Stimulated activated CD8-positive, alpha-beta memory T cell treated with anti-CD3 and anti-CD28 coated beads, Interleukin-7, amount 100 ng/mL, for 4 hours (primary cell): ENCODE measurements around the gene OR51A7.
"Not testable (repeated sequence)": the region's sequence is repeated elsewhere in the genome, so short reads cannot be mapped to it uniquely, and the experiment has no call there.

ENCODE experiments used
- DNase-seq, 2 donors: peaks; one replicate each; pipeline ENCODE4 v3.0.0-alpha.2; 2020; ENCODE audit warnings: low read depth in 2 of 2

Gene OR51A7, protein sequence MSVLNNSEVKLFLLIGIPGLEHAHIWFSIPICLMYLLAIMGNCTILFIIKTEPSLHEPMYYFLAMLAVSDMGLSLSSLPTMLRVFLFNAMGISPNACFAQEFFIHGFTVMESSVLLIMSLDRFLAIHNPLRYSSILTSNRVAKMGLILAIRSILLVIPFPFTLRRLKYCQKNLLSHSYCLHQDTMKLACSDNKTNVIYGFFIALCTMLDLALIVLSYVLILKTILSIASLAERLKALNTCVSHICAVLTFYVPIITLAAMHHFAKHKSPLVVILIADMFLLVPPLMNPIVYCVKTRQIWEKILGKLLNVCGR

DNA sequence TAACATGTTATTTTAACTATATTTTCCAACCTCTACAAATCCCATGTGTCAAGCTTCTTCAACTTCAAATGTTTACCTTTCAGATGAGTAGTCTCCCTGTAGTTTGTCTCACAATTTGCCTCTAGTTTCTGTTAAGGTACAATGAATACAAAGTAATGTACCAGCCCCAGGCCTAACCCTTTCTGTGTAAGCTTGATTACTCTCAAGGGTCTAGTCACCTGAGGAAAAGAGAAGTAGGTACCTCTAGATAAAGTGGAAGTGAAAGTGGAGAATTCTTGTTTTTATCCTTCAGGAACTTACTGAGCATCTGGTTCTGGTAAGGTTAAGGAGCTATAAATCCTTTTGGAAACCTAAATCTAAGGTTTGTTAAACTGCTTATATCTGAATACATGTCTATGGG is at the start of gene OR51A7:
Gene OR51A7 (plus strand): TSS at position 300 of the 400 bp plus-strand sequence. CDS start 3,587 bp downstream, outside the sequence.
- DNase-seq, result no peak

DNA sequence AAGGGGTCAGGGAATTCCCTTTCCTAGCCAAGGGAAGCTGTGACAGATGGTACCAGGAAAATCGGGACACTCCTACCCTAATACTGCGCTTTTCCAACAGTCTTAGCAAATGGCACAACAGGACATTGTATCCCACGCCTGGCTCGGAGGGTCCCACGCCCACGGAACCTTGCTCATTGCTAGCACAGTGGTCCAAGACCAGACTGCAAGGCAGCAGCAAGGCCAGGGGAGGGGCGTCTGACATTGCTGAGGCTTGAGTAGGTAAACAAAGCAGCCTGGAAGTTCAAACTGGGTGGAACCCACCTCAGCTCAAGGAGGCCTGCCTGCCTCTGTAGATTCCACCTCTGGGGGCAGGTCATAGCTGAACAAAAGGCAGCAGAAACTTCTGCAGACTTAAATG is 49.3 kb upstream of the OR51A7 start:
- DNase-seq, result not testable (repeated sequence)

DNA sequence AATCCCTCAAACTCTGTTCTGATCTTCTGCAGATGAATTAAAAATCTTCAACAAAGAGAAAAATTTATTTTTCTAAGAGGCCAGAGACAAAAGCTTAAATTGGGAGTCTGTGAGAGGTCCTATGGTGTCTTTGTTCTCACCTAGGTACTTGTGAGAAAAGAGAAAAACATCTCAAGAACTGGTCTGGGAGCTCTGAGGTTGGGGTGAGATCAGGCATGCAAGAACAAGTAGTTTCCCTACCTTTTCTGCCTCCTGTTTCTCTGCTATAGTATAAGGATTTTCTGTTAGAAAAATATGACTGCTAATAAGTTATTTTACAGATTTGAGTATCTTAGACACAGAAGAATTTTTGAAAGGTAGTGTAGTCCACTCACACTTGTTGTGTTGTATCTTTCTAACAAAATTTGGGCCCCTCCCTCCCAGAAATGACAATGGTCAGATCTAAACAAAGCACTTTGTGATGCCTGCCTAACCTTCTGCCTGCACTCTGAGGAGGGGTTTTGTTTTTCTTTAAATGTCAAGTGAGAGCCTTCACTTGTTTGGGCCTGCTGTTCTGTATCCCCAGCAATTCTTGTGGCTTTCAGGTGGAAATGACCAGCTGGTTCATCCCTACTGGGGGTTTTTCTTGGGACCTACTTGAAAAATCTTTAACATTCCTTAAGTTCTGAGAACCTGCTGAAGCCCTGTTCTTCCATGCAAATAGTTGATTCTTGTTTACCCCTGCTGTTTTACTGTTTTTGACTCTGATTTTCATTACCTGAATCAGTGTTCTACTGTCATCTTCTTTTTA is 40.9 kb upstream of the OR51A7 start:
- no peak for DNase-seq

DNA sequence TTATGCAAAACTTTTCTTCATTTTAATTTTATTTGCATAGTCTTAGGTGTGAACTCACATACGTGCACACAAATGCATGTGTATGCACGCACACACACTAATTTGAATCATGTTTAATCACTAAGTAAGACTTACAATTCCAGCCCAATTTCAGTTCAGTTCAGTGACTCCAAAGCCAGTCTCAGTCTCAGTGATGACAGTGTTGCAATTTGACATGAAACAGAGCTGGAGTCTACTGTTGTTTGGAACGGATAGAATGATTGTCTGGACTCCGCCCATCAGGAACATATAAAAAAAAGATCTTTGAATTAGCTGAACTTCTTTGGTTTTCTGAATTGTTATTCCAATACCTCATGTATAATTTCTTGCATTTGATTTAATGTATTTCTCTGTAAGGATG is 39.7 kb upstream of the OR51A7 start:
- DNase-seq, result no peak

DNA sequence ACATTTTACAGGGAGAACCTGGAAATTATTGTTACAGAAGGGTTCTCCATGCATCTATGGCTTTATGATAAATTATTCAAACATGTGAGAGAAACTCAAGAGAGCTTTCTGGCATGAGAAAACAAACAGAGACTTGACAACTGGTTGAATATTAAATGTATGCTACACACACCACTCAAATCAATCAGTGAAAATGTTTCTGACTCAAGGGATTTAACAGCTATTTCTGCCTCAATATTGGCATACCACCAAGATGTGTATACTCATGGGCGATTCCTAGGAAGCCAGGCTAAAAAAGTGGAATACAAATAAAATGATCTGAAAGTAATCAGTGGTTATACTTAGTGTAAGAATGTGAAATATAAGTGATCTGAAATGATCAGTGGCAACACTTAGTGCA is 37.7 kb upstream of the OR51A7 start:
- no peak for DNase-seq

DNA sequence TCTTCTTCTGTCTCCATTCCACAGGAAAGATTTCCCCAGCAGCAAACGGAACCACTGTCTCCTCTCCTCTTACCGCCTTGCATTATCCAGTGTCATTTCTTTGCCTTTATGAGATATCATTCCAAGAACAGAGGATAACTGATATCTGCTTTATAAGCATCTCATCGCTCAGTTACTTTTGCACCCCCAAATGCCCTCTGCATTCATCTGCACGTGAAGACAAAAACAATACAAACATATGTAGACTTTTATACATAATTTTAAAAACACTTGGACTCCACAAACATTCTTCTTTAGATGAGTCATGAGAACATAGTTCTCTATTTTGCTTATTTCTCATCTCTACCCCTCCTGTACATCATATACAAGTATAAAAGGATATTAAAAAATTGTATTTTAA is 22.4 kb upstream of the OR51A7 start:
- no peak for DNase-seq

DNA sequence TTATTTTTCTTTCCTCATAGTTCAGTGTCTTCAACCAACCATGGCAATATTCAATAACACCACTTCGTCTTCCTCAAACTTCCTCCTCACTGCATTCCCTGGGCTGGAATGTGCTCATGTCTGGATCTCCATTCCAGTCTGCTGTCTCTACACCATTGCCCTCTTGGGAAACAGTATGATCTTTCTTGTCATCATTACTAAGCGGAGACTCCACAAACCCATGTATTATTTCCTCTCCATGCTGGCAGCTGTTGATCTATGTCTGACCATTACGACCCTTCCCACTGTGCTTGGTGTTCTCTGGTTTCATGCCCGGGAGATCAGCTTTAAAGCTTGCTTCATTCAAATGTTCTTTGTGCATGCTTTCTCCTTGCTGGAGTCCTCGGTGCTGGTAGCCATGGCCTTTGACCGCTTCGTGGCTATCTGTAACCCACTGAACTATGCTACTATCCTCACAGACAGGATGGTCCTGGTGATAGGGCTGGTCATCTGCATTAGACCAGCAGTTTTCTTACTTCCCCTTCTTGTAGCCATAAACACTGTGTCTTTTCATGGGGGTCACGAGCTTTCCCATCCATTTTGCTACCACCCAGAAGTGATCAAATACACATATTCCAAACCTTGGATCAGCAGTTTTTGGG is 21.6 kb upstream of the OR51A7 start, which contains the start of gene OR51T1:
Gene OR51T1 (plus strand): TSS at position 41 of the 641 bp plus-strand sequence. CDS start 0 bp downstream, at position 41.
- DNase-seq, result no peak

DNA sequence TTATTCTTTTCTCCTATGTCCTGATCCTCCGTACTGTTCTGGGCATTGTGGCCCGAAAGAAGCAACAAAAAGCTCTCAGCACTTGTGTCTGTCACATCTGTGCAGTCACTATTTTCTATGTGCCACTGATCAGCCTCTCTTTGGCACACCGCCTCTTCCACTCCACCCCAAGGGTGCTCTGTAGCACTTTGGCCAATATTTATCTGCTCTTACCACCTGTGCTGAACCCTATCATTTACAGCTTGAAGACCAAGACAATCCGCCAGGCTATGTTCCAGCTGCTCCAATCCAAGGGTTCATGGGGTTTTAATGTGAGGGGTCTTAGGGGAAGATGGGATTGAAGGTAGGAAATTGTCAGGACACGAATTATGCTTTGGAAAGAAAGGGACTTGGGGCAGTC is 21.0 kb upstream of the OR51A7 start:
- DNase-seq, result no peak

DNA sequence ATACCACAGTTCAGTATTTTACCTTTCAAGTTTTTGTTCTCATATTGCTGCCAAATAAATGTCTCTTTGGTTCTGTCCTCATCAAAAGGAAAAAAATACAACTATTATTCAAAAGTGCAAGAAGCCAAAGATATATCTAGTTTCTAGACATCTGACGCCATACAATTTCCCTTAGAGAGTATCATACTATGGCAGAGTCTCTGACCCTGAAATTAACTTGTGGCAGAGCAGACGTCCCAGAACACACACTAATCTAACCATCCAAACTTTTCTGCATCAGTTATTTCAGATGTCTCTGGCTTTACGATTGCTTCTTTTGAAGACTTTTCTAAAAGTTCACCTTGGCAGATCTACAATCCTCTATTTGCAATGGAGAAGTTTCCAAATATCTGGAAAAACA is 19.2 kb upstream of the OR51A7 start:
- no peak for DNase-seq

DNA sequence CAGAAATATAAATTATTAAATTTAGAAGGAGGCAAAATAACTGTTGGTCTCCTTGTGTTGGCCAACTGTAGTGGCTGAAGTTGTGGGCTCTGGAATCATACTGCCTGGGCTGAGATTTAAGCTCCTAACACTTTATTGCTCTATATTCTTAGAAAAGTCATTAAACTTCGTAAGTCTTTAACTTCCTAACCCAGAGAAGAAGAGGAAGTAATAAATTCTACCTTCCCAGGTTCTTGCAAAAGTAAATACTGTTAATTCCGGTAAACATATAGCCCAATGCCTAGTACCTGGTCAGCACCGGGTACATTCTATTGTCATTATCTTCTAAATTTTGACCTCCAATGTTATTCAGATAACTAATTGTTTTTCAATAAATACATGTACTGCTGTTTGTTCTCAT is 17.4 kb upstream of the OR51A7 start:
- DNase-seq, result no peak

DNA sequence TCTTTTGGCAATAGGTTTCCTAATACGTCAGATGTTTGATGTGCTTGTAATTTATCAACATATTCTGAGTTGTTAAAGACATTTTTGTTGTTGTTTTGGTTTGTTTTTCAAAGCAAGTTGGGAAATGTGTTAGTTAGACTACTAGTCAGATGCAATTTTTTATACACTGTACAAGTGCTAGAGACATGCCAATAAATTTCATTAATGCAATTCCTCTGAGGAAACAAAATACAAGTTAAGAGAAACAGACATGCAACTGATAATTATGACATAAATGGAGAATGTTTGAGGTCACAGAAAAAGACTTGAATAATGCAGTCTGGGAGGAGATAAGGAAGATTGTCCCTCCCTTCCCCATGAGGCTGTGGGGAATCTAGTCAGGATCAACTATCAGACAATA is 16.0 kb upstream of the OR51A7 start:
- no peak for DNase-seq

DNA sequence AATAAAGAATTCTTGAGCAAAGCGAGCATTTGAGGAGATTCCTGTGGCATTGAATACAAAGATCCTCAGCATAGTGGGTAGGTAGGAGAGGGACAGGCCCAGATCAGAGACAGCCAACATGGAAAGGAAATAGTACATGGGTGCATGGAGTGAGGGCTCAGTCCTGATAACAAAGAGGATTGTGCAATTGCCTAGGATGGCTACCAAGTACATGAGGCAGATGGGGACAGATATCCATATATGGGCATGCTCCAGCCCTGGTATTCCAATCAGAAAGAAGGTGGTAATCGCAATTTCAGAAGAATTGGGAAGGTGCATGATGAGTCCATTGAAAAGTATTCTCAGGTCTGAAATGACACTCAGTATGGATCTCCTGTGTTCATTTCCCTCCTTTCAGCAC is 13.3 kb upstream of the OR51A7 start:
- no peak for DNase-seq

DNA sequence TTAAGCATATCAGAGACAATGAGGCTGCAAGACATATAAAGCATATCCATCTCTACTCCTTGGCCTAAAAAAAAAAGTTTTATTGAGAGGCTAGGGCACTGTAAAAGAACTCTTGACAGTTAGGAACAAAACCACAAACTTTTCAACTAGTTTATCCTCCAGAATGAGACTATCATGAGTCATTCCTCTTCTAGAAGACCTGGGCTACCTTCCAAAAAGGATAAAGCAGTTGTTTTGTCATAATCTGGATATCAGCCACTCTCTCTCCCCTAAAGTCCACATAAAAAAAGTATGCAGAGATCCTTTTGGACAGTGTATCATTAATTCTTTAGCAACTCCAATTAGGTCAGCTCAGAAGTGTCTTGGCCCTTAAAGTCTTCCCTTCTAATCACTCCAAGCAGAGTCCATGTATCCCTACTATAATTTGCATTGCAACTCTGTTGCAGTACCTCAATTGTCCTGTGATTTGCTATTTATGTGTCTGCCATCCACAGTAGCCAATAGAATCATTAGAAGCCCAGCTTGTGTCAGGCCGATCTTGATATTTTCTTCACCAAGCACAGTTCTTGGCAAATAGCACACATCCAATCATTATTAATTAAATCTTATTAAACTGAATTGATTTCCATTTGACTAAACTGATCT is 11.5 kb upstream of the OR51A7 start:
- no peak for DNase-seq

DNA sequence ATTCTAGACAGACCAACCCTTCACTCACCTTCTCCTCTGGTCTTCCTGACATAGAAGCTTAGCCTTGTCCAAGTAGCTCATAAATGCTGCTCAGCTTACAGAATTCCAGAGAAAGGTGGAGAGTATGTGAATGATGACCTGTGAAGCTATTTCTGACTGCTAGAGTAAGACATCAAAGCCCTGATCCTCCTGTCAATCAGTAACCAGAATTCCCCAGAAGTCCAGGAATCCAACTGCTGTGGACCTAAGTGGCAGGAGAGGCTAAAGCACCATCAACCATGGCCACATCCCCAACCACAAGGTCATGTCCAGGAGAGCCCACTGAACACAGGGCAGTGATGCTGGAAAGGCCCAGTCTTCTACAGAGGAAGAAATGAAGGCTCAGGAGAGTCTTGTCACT is 13.0 kb downstream of the OR51A7 start:
- DNase-seq, result no peak

DNA sequence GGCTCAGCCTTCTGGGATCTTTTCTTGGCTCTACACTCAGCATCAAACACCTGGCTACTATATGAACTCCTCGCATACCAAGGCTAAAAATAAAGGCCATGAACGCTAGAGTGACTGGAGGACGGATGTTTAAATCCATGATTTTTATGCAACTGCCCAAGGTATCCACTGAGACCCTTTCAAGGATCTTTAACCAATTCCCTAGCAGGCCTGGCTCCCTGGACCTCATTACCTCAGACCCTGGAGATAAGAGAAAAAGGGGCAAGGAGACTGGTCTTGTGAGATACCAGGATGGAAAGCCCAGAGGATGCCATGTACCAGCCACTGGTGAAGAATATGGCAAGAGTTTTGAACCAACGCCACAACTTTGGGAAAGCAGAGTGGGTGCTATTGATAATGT is 15.7 kb downstream of the OR51A7 start, which contains the start of gene OR51G2:
Gene OR51G2 (minus strand): TSS at position 101 of the 400 bp plus-strand sequence. CDS start 3,687 bp downstream, outside the sequence.
- no peak for DNase-seq

DNA sequence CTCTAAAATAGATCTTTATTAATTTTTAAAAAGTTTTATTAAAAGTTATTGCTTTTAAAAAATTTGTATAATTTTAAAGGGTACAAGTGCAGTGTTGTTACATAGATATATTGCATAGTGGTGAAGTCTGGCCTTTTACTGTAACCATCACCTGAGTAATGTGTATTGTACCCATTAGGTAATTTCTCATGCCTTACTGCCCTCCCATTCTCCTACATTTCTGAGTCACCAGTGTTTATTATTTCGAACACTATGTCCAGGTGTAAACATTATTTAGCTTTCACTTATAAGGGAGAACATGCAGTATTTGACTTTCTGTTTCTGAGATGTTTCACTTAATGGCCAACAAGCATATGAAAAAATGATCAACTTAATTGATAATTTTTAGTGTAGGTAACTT is 18.2 kb downstream of the OR51A7 start:
- no peak for DNase-seq

DNA sequence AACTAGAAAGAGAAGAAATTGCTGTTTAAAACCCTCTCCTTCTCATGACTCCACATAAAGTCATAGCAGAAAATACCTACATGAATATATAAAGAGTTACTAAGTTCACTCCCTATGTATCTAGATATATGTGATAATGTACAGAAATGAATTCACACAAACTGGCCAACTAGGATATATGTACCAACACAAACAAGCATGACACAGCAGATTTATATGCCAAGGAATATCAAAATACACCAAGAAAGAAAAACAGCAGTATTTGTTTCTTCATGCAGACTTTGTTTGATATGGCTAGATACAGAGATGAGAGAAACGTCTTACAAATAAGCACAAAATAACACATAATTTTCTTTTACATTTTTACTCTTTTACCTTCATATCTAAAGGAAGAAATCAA is 18.7 kb downstream of the OR51A7 start:
- no peak for DNase-seq

DNA sequence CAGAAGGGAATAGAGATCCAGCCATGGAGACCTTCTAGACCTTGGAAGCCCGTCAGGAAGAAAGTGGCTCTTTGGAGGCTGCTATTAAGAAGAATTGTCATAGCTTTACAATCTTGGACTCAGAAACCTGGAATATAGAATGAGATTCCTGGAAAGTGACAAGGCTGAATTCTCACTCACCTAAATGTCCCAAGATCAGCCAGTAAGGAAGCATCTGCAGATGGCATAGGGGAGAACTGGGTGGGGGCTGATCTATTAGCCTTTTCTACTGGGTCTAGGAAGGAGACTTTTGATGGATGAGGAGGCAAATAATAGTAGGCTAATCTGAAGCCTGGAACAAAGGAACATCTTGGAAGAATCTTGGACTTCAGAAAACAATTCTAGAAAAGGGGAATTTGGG is 20.7 kb downstream of the OR51A7 start, which contains the start of gene OR51G1:
Gene OR51G1 (minus strand): TSS at position 101 of the 400 bp plus-strand sequence. CDS start 0 bp downstream, at position 101.
- DNase-seq, result no peak

DNA sequence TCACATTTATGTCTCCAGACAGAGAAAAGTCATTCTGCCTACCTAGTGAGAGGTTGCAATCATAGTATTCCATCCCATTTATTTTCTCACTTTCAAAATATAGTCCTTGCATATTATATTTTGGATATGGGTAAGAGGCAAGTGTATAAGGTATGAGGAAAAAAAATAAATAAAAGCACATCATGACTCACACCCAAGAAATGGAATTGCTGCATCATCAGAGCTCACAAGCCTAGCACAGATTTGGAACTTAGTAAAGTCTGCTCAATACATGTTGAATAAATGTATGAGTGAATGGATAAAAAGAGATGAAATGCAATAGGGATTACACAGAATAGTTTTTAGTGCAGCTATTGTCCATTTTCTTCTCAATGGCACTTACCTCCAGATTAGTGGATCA is 23.0 kb downstream of the OR51A7 start:
- DNase-seq, result no peak

DNA sequence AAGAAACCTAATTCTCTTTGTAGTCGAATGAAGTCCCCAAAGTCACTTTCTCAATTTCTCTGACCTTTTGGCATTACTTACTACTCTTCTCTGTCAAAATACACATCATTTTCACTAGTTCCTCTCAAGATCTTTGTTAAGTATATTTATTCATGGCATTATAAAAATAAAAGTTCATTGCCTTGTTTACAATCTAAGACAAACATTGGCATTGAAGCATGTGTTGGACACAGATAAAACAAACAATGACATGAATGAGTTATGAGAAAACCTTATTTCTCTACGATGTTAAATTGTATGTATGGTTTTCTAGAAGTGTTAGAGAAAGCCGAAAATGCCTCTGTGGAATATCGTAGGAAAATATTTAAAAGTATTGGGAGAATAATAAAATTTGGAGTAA is 29.2 kb downstream of the OR51A7 start:
- no peak for DNase-seq

DNA sequence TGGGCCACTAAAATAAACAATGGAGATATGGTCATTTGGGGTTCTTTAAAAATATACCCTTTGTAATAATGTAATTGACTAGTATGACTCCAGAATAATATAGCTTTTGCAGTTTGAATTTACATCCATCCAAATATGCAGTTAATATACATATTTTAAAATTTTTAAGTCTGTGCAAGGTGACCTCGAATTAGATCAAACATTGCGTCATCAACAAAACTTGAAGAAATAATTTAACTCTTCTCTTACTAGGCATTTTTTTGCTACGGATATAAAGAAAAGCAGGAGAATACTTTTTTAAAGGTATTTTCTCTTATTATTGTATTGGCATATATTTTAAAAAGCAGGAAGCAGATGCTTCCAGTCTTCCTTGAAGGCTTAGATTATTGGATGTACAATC is 33.2 kb downstream of the OR51A7 start:
- DNase-seq, result no peak

DNA sequence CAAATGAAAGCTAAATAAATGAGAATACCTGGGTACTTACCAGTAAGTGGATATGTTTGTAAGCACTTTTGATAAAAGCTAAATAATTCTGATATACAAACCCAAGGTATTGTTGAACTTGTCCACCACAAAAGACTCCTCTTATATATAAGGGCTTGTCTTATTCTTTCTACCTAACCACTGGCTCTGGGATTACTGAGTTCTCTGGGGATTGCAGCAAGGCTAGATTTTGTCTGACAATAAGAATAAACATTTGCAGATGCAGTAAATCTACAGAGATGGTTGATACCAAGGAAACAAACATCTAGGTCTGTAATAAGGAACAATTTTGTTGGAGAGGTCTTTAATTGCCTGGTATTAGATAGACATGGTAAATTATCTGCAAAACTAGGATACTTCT is 43.9 kb downstream of the OR51A7 start, which contains the start of gene OR51A4:
Gene OR51A4 (minus strand): TSS at position 101 of the 400 bp plus-strand sequence. CDS start 505 bp downstream, outside the sequence.
- no peak for DNase-seq
